AG09309 (cell line): ENCODE measurements around the gene SLC26A9.

Experiments
- DNase-seq: peaks from one replicate; pipeline ENCODE4 v3.0.0-alpha.2; 2010; ENCODE audit warnings: low read depth
- H3K4me3 ChIP-seq: 2 replicates; pipeline ENCODE4 v1.5.1; 2011; ENCODE audit warnings: mild to moderate bottlenecking, low read depth, low read length, moderate library complexity; ENCODE audit not compliant: control insufficient read depth
- TF ChIP-seq, protein P1 (sequence below): IDR thresholded peaks from 2 replicates; pipeline ENCODE4 v1.5.1; 2011; ENCODE audit warnings: mild to moderate bottlenecking, low read depth, low read length, inconsistent platforms; ENCODE audit not compliant: insufficient read depth, control insufficient read depth; ENCODE audit errors: missing control alignments

SLC26A9 gene

DNA sequence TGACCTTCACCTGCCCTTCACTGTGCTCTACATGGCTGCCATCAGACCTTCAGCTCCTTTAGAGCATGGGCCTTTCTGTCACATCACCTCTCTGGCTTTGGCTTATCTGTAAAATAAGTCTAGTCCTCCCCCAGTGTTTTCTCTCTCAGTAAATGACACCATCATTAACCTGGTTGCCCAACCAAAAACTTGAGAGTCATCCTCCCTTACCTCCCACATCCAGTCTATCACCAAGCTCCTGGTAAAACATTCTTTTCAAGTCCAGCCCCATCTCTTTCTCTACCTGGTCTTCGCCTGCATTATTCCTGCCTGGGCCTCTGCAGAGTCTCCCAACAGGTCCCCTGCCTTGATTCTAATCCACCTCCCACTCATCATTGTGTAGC lies 13.1 kb downstream of the SLC26A9 start:
- no peak for DNase-seq
- TF ChIP-seq, protein P1, sequence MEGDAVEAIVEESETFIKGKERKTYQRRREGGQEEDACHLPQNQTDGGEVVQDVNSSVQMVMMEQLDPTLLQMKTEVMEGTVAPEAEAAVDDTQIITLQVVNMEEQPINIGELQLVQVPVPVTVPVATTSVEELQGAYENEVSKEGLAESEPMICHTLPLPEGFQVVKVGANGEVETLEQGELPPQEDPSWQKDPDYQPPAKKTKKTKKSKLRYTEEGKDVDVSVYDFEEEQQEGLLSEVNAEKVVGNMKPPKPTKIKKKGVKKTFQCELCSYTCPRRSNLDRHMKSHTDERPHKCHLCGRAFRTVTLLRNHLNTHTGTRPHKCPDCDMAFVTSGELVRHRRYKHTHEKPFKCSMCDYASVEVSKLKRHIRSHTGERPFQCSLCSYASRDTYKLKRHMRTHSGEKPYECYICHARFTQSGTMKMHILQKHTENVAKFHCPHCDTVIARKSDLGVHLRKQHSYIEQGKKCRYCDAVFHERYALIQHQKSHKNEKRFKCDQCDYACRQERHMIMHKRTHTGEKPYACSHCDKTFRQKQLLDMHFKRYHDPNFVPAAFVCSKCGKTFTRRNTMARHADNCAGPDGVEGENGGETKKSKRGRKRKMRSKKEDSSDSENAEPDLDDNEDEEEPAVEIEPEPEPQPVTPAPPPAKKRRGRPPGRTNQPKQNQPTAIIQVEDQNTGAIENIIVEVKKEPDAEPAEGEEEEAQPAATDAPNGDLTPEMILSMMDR = no peak
- no peak overlapping the region for H3K4me3 ChIP-seq

DNA sequence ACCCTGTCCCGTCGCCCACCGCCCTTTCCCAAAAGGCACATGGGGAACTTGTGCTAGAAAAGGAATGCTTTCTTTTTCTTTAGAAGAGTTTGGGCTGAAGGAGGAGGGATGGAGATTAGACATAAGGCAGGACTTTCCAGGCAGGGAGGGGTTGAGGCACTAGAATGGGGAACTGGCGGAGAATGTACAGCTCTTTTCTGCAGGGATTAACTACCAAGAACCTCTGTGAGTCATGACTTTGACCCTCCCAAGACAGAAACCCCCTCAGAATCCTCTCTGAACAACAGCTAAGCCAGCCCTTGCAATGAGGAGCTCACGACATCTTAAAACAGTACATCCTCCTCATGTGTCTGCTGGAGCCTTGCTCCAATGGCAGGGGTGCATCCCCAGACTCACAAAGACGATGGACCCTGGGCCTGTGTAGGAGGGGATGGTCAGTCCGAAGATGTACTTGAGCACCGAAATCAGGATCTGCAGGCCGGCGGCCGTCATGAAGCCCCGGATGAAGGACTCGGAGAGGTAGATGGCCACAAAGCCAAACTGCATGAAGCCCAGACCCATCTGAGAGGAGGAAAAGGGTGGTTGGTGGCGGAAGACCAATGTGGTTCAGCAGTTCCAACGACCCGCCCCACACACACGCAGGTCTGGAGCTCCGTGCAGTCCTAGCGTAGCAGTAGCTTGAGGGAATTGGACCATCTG lies 13.6 kb downstream of the SLC26A9 start:
- TF ChIP-seq, protein P1 = no peak
- H3K4me3 ChIP-seq = no peak overlapping the region

DNA sequence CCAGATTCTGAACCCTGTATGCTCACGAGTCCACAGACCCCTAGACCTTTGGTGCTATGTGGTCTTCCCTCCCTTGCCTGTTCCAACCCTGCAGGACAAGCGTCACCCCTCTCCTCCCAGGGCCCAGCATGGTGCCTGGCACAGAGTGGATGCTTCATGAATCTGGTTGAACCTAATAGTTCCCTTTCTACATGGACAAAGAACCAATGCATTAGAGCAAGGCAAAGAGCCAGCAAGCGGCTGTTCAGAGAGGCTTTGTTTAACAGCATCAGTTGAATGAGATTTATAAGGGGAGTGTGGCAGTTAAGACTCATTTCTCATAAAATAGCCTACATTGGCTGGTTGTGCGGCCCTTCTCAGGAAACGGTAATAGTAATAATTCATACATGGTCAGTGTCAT lies 14.9 kb downstream of the SLC26A9 start:
- H3K4me3 ChIP-seq = no peak overlapping the region
- TF ChIP-seq, protein P1 = no peak
- DNase-seq = no peak

More for the DNA sequence above, 13.6 kb downstream of the SLC26A9 start:
- no peak for DNase-seq

DNA sequence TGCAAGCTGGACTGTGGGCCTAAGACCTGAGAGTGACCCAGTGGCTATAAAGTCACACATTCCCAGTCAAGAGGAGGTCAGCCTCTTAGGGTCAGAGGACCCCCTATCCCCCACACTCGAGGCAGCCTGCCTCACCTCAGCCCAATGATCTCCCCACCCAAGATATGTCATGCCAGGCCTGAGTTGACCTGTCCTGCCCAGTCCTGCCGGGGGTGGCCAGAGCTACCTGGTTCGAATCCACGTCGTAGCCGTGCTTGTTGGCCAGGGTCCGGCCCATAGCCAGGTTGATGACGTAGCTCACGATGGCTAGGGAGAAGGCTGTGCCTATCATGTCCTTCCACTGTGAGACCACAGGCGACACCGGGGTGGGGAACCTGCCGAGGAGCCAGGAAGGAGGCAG lies 15.6 kb downstream of the SLC26A9 start:
- DNase-seq = no peak
- TF ChIP-seq, protein P1 = no peak
- H3K4me3 ChIP-seq = no peak overlapping the region

DNA sequence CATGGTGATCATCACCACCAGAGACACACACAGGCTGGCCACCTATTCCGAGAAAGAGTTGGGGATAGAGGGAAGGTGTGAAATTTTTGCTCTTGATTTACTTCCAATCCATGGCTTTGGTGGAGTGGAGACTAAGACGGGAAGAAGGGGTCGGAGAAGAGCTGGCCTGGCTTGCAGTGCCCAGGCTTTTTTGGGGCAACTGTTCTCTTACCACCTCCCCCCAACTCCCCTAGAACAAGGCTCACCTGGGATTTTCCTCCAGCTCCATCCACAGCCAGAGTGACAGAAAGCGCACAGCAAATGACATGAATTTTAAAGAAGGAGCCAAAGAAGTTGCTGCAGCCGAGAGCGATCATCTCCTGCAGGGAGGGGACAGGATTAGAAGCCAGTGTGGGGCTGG lies 16.0 kb downstream of the SLC26A9 start:
- no peak for DNase-seq
- TF ChIP-seq, protein P1 = no peak
- H3K4me3 ChIP-seq = no peak overlapping the region

DNA sequence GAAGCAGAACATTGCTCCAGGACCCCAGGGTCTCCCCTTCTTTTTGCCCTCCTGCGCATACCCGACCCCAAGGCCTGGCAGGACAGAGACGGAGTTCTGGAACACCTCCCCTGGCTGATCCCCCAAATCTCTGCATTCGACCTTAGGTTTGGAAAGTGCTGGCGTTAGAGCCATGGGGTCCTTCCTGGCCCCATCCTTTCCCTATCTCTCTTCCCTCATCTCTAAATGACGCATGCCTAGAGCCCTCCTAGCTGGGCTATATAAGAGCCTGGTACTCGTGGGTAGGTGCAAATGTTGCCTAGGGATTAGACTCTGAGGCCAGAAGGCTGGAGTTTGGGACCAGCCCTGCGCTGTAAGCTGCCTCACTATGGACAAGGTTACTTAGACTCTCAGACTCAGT lies 16.6 kb downstream of the SLC26A9 start:
- DNase-seq = no peak
- TF ChIP-seq, protein P1 = no peak
- no peak overlapping the region for H3K4me3 ChIP-seq
